IPS-NIHi7 (cell line): ENCODE data around the gene RNLS.

Source experiments
- DNase-seq: peaks from one replicate; pipeline ENCODE4 v3.0.0; 2012; ENCODE audit warnings: mixed read lengths; ENCODE audit errors: extremely low spot score

RNLS gene

GRCh38 chr10:88553116-88553752 is 29.9 kb downstream of the RNLS start:
- peak; percentile 41 for DNase-seq

GRCh38 chr10:88551246-88551645 is 31.9 kb downstream of the RNLS start:
- no peak for DNase-seq

GRCh38 chr10:88546497-88546896 is 36.6 kb downstream of the RNLS start:
- DNase-seq = no peak

GRCh38 chr10:88545359-88545758 is 37.8 kb downstream of the RNLS start:
- no peak for DNase-seq

GRCh38 chr10:88544140-88544870 is 38.8 kb downstream of the RNLS start:
- DNase-seq = no peak

- no peak for DNase-seq
Measured at GRCh38 chr10:88542522-88542921, 40.6 kb downstream of the RNLS start.

GRCh38 chr10:88541116-88541626 is 41.9 kb downstream of the RNLS start:
- DNase-seq = no peak

GRCh38 chr10:88540351-88540750 is 42.8 kb downstream of the RNLS start:
- DNase-seq = no peak

GRCh38 chr10:88538048-88538447 is 45.1 kb downstream of the RNLS start:
- no peak for DNase-seq

- DNase-seq = no peak
Measured at GRCh38 chr10:88537322-88537721, 45.8 kb downstream of the RNLS start.

- DNase-seq = no peak
Measured at GRCh38 chr10:88536437-88536836, 46.7 kb downstream of the RNLS start.

- DNase-seq = no peak
Measured at GRCh38 chr10:88534072-88534665, 48.9 kb downstream of the RNLS start.

- DNase-seq = no peak
Measured at GRCh38 chr10:88531392-88532052, 51.6 kb downstream of the RNLS start.

- no peak for DNase-seq
Measured at GRCh38 chr10:88530629-88531391, 52.3 kb downstream of the RNLS start.

- DNase-seq = no peak
Measured at GRCh38 chr10:88530093-88530492, 53.0 kb downstream of the RNLS start.

GRCh38 chr10:88528806-88529570 is 54.1 kb downstream of the RNLS start:
- DNase-seq = no peak

- DNase-seq = no peak
Measured at GRCh38 chr10:88528201-88528600, 54.9 kb downstream of the RNLS start.

- peak; percentile 13 for DNase-seq
Measured at GRCh38 chr10:88527245-88527644, 55.9 kb downstream of the RNLS start.

GRCh38 chr10:88526501-88527105 is 56.5 kb downstream of the RNLS start:
- DNase-seq = no peak

GRCh38 chr10:88525371-88526069 is 57.6 kb downstream of the RNLS start:
- no peak for DNase-seq
